Measurements from ENCODE around the gene PCNT.

- TF ChIP-seq POLR2A (IDR thresholded peaks at IDR 0.05): no peak
- TF ChIP-seq, protein P1, sequence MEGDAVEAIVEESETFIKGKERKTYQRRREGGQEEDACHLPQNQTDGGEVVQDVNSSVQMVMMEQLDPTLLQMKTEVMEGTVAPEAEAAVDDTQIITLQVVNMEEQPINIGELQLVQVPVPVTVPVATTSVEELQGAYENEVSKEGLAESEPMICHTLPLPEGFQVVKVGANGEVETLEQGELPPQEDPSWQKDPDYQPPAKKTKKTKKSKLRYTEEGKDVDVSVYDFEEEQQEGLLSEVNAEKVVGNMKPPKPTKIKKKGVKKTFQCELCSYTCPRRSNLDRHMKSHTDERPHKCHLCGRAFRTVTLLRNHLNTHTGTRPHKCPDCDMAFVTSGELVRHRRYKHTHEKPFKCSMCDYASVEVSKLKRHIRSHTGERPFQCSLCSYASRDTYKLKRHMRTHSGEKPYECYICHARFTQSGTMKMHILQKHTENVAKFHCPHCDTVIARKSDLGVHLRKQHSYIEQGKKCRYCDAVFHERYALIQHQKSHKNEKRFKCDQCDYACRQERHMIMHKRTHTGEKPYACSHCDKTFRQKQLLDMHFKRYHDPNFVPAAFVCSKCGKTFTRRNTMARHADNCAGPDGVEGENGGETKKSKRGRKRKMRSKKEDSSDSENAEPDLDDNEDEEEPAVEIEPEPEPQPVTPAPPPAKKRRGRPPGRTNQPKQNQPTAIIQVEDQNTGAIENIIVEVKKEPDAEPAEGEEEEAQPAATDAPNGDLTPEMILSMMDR (IDR thresholded peaks at IDR 0.05): no peak
- no peak for TF ChIP-seq EP300 (IDR thresholded peaks at IDR 0.05)
Observed at GRCh38 chr21:46406001-46406400, 82.0 kb downstream of the PCNT start.

All from tibial nerve (tissue), 4 donors.